ENCODE data around the gene NTM. TPM values are rescaled to one million over a fixed set of nuclear protein-coding genes. Genes with fewer than 3 reads are reported as not detected.

Gene NTM
- total RNA-seq, 2 donors from 2014 or later: 1.7 to 3.6 TPM

GRCh38 chr11:131898949-131899348, 528.5 kb downstream of the NTM start:
- Mint-ChIP-seq H3K9me3 (no peaks in the 10 kb centered on the region), H3K27ac (no peak overlapping the region), H3K27me3 (ENCODE audit: insufficient read depth) (no peaks in the 10 kb centered on the region), H3K4me1 (peaks cover 5% of the 10 kb centered on the region), H3K36me3 (ENCODE audit: low read depth) (no peaks in the 10 kb centered on the region), H3K4me3 (no peak overlapping the region)
- H3K9me3 ChIP-seq (ENCODE audit: control insufficient read depth, low read length): no peaks in the 10 kb centered on the region
- no peaks in the 10 kb centered on the region for H3K36me3 ChIP-seq (ENCODE audit: control insufficient read depth, insufficient read depth, low read length)
- WGBS, 2 experiments (ENCODE audit: insufficient coverage in 1 of 2, insufficient read length in 1 of 2): 93 to 99% methylated on average over 7 of the region's 7 CpGs
- TF ChIP-seq, protein P1, sequence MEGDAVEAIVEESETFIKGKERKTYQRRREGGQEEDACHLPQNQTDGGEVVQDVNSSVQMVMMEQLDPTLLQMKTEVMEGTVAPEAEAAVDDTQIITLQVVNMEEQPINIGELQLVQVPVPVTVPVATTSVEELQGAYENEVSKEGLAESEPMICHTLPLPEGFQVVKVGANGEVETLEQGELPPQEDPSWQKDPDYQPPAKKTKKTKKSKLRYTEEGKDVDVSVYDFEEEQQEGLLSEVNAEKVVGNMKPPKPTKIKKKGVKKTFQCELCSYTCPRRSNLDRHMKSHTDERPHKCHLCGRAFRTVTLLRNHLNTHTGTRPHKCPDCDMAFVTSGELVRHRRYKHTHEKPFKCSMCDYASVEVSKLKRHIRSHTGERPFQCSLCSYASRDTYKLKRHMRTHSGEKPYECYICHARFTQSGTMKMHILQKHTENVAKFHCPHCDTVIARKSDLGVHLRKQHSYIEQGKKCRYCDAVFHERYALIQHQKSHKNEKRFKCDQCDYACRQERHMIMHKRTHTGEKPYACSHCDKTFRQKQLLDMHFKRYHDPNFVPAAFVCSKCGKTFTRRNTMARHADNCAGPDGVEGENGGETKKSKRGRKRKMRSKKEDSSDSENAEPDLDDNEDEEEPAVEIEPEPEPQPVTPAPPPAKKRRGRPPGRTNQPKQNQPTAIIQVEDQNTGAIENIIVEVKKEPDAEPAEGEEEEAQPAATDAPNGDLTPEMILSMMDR (conservative IDR thresholded peaks at IDR 0.05): no peak
- no peak overlapping the region for H3K4me3 ChIP-seq (ENCODE audit: low read length)
- H3K27ac ChIP-seq (ENCODE audit: low read depth, low read length): no peak overlapping the region
- no peaks in the 10 kb centered on the region for H3K4me1 ChIP-seq (ENCODE audit: control insufficient read depth, insufficient read depth, low read length)
- DNase-seq: no peak
- H3K27me3 ChIP-seq (ENCODE audit: control insufficient read depth, insufficient read depth, low read length, poor library complexity, severe bottlenecking): no peaks in the 10 kb centered on the region
- no peak overlapping the region for H3K9ac ChIP-seq (ENCODE audit: extremely low read depth, low read length, poor library complexity, severe bottlenecking)

- Mint-ChIP-seq H3K27ac (no peak overlapping the region), H3K36me3 (ENCODE audit: low read depth) (no peaks in the 10 kb centered on the region), H3K27me3 (ENCODE audit: insufficient read depth) (no peaks in the 10 kb centered on the region), H3K4me1 (peaks cover 8% of the 10 kb centered on the region), H3K4me3 (no peak overlapping the region), H3K9me3 (no peaks in the 10 kb centered on the region)
- 92 to 97% methylated on average over 3 to 6 of the region's 6 CpGs for WGBS, 2 experiments (ENCODE audit: insufficient coverage in 1 of 2, insufficient read length in 1 of 2)
- Histone ChIP-seq H3K27me3 (ENCODE audit: control insufficient read depth, insufficient read depth, low read length, poor library complexity, severe bottlenecking) (no peaks in the 10 kb centered on the region), H3K27ac (ENCODE audit: low read depth, low read length) (no peak overlapping the region), H3K36me3 (ENCODE audit: control insufficient read depth, insufficient read depth, low read length) (no peaks in the 10 kb centered on the region), H3K4me1 (ENCODE audit: control insufficient read depth, insufficient read depth, low read length) (no peaks in the 10 kb centered on the region), H3K9me3 (ENCODE audit: control insufficient read depth, low read length) (no peaks in the 10 kb centered on the region), H3K9ac (ENCODE audit: extremely low read depth, low read length, poor library complexity, severe bottlenecking) (no peak overlapping the region), H3K4me3 (ENCODE audit: low read length) (no peak overlapping the region)
- TF ChIP-seq, protein P1 (conservative IDR thresholded peaks at IDR 0.05): no peak
- DNase-seq: no peak
These were observed 529.6 kb downstream of the NTM start for GRCh38 chr11:131899950-131900580.

- 97% methylated on average over 1 of the region's 1 CpG; no CpG with 5 or more reads in 1 of the 2 experiments for WGBS, 2 experiments (ENCODE audit: insufficient coverage in 1 of 2, insufficient read length in 1 of 2)
- Mint-ChIP-seq H3K9me3 (no peaks in the 10 kb centered on the region), H3K4me3 (no peak overlapping the region), H3K36me3 (ENCODE audit: low read depth) (no peaks in the 10 kb centered on the region), H3K27me3 (ENCODE audit: insufficient read depth) (peaks cover 9% of the 10 kb centered on the region), H3K27ac (no peak overlapping the region), H3K4me1 (peaks cover 8% of the 10 kb centered on the region)
- Histone ChIP-seq H3K36me3 (ENCODE audit: control insufficient read depth, insufficient read depth, low read length) (no peaks in the 10 kb centered on the region), H3K9ac (ENCODE audit: extremely low read depth, low read length, poor library complexity, severe bottlenecking) (no peak overlapping the region), H3K27ac (ENCODE audit: low read depth, low read length) (no peak overlapping the region), H3K4me1 (ENCODE audit: control insufficient read depth, insufficient read depth, low read length) (no peaks in the 10 kb centered on the region), H3K4me3 (ENCODE audit: low read length) (no peak overlapping the region), H3K27me3 (ENCODE audit: control insufficient read depth, insufficient read depth, low read length, poor library complexity, severe bottlenecking) (peaks cover 13% of the 10 kb centered on the region), H3K9me3 (ENCODE audit: control insufficient read depth, low read length) (no peaks in the 10 kb centered on the region)
- TF ChIP-seq, protein P1 (conservative IDR thresholded peaks at IDR 0.05): no peak
- DNase-seq: no peak
These were observed 532.0 kb downstream of the NTM start for GRCh38 chr11:131902421-131902820.
